GM23338 (cell line): ENCODE data around the gene DENND2A. TPM values are rescaled to one million over a fixed set of nuclear protein-coding genes. Genes with fewer than 3 reads are reported as not detected.
A peak's percentile ranks its signal among the peaks of the same experiment; 100 is the strongest.

Experiments
- ATAC-seq: fragments of 200-7000 bp; cut with Tn5 transposase; 3 replicates; pipeline ENCODE4 v1.9.1; 2020
- DNase-seq: peaks from one replicate; pipeline ENCODE4 v3.0.0-alpha.2; 2015; ENCODE audit warnings: low spot score
- H2AFZ ChIP-seq: fragments of 200-600 bp; sonication (generic); 2 replicates; pipeline ENCODE4 v1.8.0; 2016; ENCODE audit warnings: antibody characterized with exemption, mild to moderate bottlenecking, moderate library complexity
- H3F3A ChIP-seq: fragments of 200-600 bp; sonication (generic); replicated peaks from 2 replicates; pipeline ENCODE4 v1.8.0; 2017; ENCODE audit warnings: antibody characterized with exemption, mixed run types, low read depth
- H3K27ac ChIP-seq: fragments of 200-600 bp; sonication (generic); 2 replicates; pipeline ENCODE4 v1.6.1; 2016; ENCODE audit warnings: low read depth
- H3K27me3 ChIP-seq: fragments of 200-600 bp; sonication (generic); 2 replicates; pipeline ENCODE4 v1.8.0; 2016; ENCODE audit warnings: mild to moderate bottlenecking, mixed run types, moderate library complexity; ENCODE audit not compliant: insufficient read depth
- H3K36me3 ChIP-seq: fragments of 200-600 bp; sonication (generic); 2 replicates; pipeline ENCODE4 v1.8.0; 2016; ENCODE audit warnings: mild to moderate bottlenecking; ENCODE audit not compliant: insufficient read depth
- H3K4me1 ChIP-seq: fragments of 200-600 bp; sonication (generic); 2 replicates; pipeline ENCODE4 v1.8.0; 2016; ENCODE audit warnings: mild to moderate bottlenecking, moderate library complexity; ENCODE audit not compliant: insufficient read depth
- H3K4me2 ChIP-seq: fragments of 200-600 bp; sonication (generic); 2 replicates; pipeline ENCODE4 v1.7.1; 2017; ENCODE audit warnings: mixed run types
- H3K4me3 ChIP-seq: fragments of 200-600 bp; sonication (generic); 2 replicates; pipeline ENCODE4 v1.6.1; 2016; ENCODE audit warnings: mixed run types
- H3K79me2 ChIP-seq: fragments of 200-600 bp; sonication (generic); replicated peaks from 2 replicates; pipeline ENCODE4 v1.8.0; 2017; ENCODE audit warnings: mild to moderate bottlenecking; ENCODE audit not compliant: insufficient read depth
- H3K9me2 ChIP-seq: fragments of 200-600 bp; sonication (generic); 2 replicates; pipeline ENCODE4 v1.8.0; 2017; ENCODE audit not compliant: insufficient read depth
- H4K20me1 ChIP-seq: fragments of 200-600 bp; sonication (generic); replicated peaks from 2 replicates; pipeline ENCODE4 v1.8.0; 2017; ENCODE audit warnings: mild to moderate bottlenecking; ENCODE audit not compliant: insufficient read depth
- H3K27ac Mint-ChIP-seq: 2 replicates; pipeline ENCODE4 v1.8.0; 2020; ENCODE audit warnings: inconsistent platforms, mild to moderate bottlenecking, moderate library complexity, mixed read lengths
- H3K27me3 Mint-ChIP-seq: 3 replicates; pipeline ENCODE4 v1.8.0; 2022; ENCODE audit warnings: low read depth, mild to moderate bottlenecking, moderate library complexity, mixed read lengths, inconsistent platforms; ENCODE audit not compliant: insufficient read depth, poor library complexity
- H3K36me3 Mint-ChIP-seq: 3 replicates; pipeline ENCODE4 v1.8.0; 2021; ENCODE audit warnings: low read depth, mild to moderate bottlenecking, inconsistent platforms, moderate library complexity, mixed read lengths
- H3K4me1 Mint-ChIP-seq: 3 replicates; pipeline ENCODE4 v1.8.0; 2020; ENCODE audit warnings: mild to moderate bottlenecking, inconsistent platforms, mixed read lengths
- H3K4me3 Mint-ChIP-seq: 3 replicates; pipeline ENCODE4 v1.8.0; 2021; ENCODE audit warnings: moderate library complexity, mild to moderate bottlenecking, inconsistent platforms, mixed read lengths
- H3K9me3 Mint-ChIP-seq: 3 replicates; pipeline ENCODE4 v1.8.0; 2020; ENCODE audit warnings: moderate library complexity, mild to moderate bottlenecking, inconsistent platforms, mixed read lengths
- ZNF114 ChIP-seq: fragments of 250-450 bp; sonication (Bioruptor Pico); IDR thresholded peaks from 2 replicates; pipeline ENCODE4 v1.5.0; 2020; ENCODE audit warnings: mild to moderate bottlenecking, moderate library complexity
- ZNF462 ChIP-seq: fragments of 250-450 bp; sonication (Bioruptor Pico); IDR thresholded peaks from 2 replicates; pipeline ENCODE4 v1.5.0; 2020; ENCODE audit warnings: mild to moderate bottlenecking, moderate library complexity
- polyA plus RNA-seq: library from polyadenylated mRNA; unstranded; fragments of >200 nt; fragmentation: Nextera tagmentation; extraction: Ambion mirVana; gene quantifications from 2 replicates; pipeline ENCODE4 v1.2.1, GENCODE V29; 2016
- total RNA-seq: library from RNA; depleted of rRNA; stranded (reverse); fragments of >200 nt; shearing (Covaris generic); gene quantifications from 2 replicates; pipeline ENCODE4 v1.2.3, GENCODE V29; 2014

DENND2A gene
- total and polyA plus RNA-seq, 2 experiments from 2014 or later = 1.7 to 5.6 TPM

- DNase-seq = no peak
These were observed 156.1 kb downstream of the DENND2A start for GRCh38 chr7:140484479-140484878.

More at GRCh38 chr7:140484479-140484878, 156.1 kb downstream of the DENND2A start:
- Histone ChIP-seq H3F3A (peaks cover 23% of the 10 kb centered on the region), H4K20me1 (no peaks in the 10 kb centered on the region), H3K4me3 (0 out of 2 replicates have a peak overlapping the region, but pooled peaks have one; percentile 6), H3K4me2 (peak overlapping the region; percentile 45), H3K79me2 (no peaks in the 10 kb centered on the region), H3K9me2 (no peaks in the 10 kb centered on the region), H2AFZ (no peak overlapping the region), H3K4me1 (peaks cover 30% of the 10 kb centered on the region), H3K36me3 (no peaks in the 10 kb centered on the region), H3K27ac (peak overlapping the region; percentile 78), H3K27me3 (no peaks in the 10 kb centered on the region)
- ATAC-seq = 0 out of 3 replicates have a peak, but pooled peaks have one; percentile 13
- TF ChIP-seq ZNF462 (CRISPR knock-in tag) (peak; percentile 17; the same call in 1 of the 2 replicates), ZNF114 (CRISPR knock-in tag) (no peak)
- Mint-ChIP-seq H3K27ac (peak overlapping the region; percentile 91), H3K4me3 (peak overlapping the region; percentile 36; the same call in 2 of the 3 replicates), H3K36me3 (no peaks in the 10 kb centered on the region), H3K27me3 (no peaks in the 10 kb centered on the region), H3K9me3 (no peaks in the 10 kb centered on the region), H3K4me1 (peaks cover 37% of the 10 kb centered on the region)
